A204.1 (cell line): ENCODE measurements around the gene SORD.
"Not testable (repeated sequence)": the region's sequence is repeated elsewhere in the genome, so short reads cannot be mapped to it uniquely, and the experiment has no call there.

ENCODE experiments used
- FAIRE-seq: peaks from 2 replicates; lab custom pipeline; 2012; peaks lifted over from hg19 to GRCh38; lab: Jason Lieb, UNC

The SORD gene

GRCh38 chr15:45024649-45025048 is 1.7 kb downstream of the SORD start:
- not testable (repeated sequence) for FAIRE-seq

GRCh38 chr15:45025627-45026026 is 2.6 kb downstream of the SORD start:
- not testable (repeated sequence) for FAIRE-seq

GRCh38 chr15:45026651-45027190 is 3.7 kb downstream of the SORD start:
- no peak for FAIRE-seq

- no peak for FAIRE-seq
These were observed 4.2 kb downstream of the SORD start for GRCh38 chr15:45027220-45027619.

GRCh38 chr15:45030743-45031142 is 7.7 kb downstream of the SORD start:
- no peak for FAIRE-seq

GRCh38 chr15:45031522-45032028 is 8.6 kb downstream of the SORD start:
- not testable (repeated sequence) for FAIRE-seq

- not testable (repeated sequence) for FAIRE-seq
These were observed 9.5 kb downstream of the SORD start for GRCh38 chr15:45032501-45032900.

GRCh38 chr15:45034087-45034486 is 11.1 kb downstream of the SORD start:
- not testable (repeated sequence) for FAIRE-seq

- not testable (repeated sequence) for FAIRE-seq
These were observed 11.8 kb downstream of the SORD start for GRCh38 chr15:45034600-45035375.

- not testable (repeated sequence) for FAIRE-seq
These were observed 14.1 kb downstream of the SORD start for GRCh38 chr15:45036812-45037781.

GRCh38 chr15:45037936-45038335 is 14.9 kb downstream of the SORD start:
- no peak for FAIRE-seq

GRCh38 chr15:45040396-45040795 is 17.4 kb downstream of the SORD start:
- FAIRE-seq, result not testable (repeated sequence)

GRCh38 chr15:45041538-45041937 is 18.5 kb downstream of the SORD start:
- FAIRE-seq, result not testable (repeated sequence)

GRCh38 chr15:45042859-45043258 is 19.9 kb downstream of the SORD start:
- FAIRE-seq, result not testable (repeated sequence)

GRCh38 chr15:45044270-45044669 is 21.3 kb downstream of the SORD start:
- not testable (repeated sequence) for FAIRE-seq

- not testable (repeated sequence) for FAIRE-seq
These were observed 25.4 kb downstream of the SORD start for GRCh38 chr15:45048449-45048793.

- no peak for FAIRE-seq
These were observed 26.0 kb downstream of the SORD start for GRCh38 chr15:45048794-45049631.

GRCh38 chr15:45050587-45050986 is 27.6 kb downstream of the SORD start:
- FAIRE-seq, result no peak

GRCh38 chr15:45052676-45053075 is 29.7 kb downstream of the SORD start:
- not testable (repeated sequence) for FAIRE-seq

- FAIRE-seq, result not testable (repeated sequence)
These were observed 36.0 kb downstream of the SORD start for GRCh38 chr15:45058690-45059675.
